Right lobe of liver (tissue), 6 donors: Measurements from ENCODE around the gene NFKBIZ. TPM values are rescaled to one million over a fixed set of nuclear protein-coding genes. Genes with fewer than 3 reads are reported as not detected.
"Not testable (repeated sequence)": the region's sequence is repeated elsewhere in the genome, so short reads cannot be mapped to it uniquely, and the experiment has no call there.

Experiments used
- ATAC-seq, 4 donors: fragments of 200-7000 bp; cut with Tn5 transposase; one replicate each; pipeline ENCODE4 v1.9.1; 2020; ENCODE audit warnings: mild to moderate bottlenecking in 4 of 4, moderate library complexity in 4 of 4
- DNase-seq, 3 donors: peaks; one replicate each; pipeline ENCODE4 v3.0.0-alpha.2; 2020
- H3K27ac ChIP-seq, 3 donors: fragments of 200-600 bp; one replicate each; pipeline ENCODE4 v1.8.0; 2022
- H3K27me3 ChIP-seq, 2 donors: fragments of 200-600 bp; one replicate each; pipeline ENCODE4 v1.8.0; 2022
- H3K36me3 ChIP-seq, 4 donors: fragments of 200-600 bp; sonication (generic) in 1 of 4; one replicate each; pipeline versions ENCODE4 v1.5.1 to v1.8.0; 2017 to 2022; ENCODE audit warnings: control low read depth in 1 of 4
- H3K4me1 ChIP-seq, 4 donors: fragments of 200-600 bp; sonication (generic) in 1 of 4; one replicate each; pipeline versions ENCODE4 v1.5.1 to v1.8.0; 2017 to 2022; ENCODE audit warnings: control low read depth in 1 of 4
- H3K4me3 ChIP-seq, 3 donors: fragments of 200-600 bp; one replicate each; pipeline ENCODE4 v1.8.0; 2022
- H3K9me3 ChIP-seq, 4 donors: fragments of 200-600 bp; sonication (generic) in 1 of 4; one replicate each; pipeline versions ENCODE4 v1.5.1 to v1.8.0; 2017 to 2022; ENCODE audit warnings: control low read depth in 1 of 4
- CTCF ChIP-seq, 4 donors: fragments of 200-600 bp in 3 of 4; fragments of 450-650 bp in 1 of 4; IDR thresholded peaks; one replicate each; pipeline versions ENCODE4 v1.5.1 to v1.8.0; 2016 to 2022; ENCODE audit warnings: antibody characterized with exemption in 4 of 4, mild to moderate bottlenecking in 2 of 4
- POLR2A ChIP-seq: fragments of 450-650 bp; IDR thresholded peaks from one replicate; pipeline ENCODE4 v1.6.1; 2017; ENCODE audit warnings: antibody characterized with exemption, mild to moderate bottlenecking
- WGBS: methylation state at CpG from one replicate; pipeline ENCODE4 v1.1.6; 2018; ENCODE audit warnings: low coverage, low lambda C conversion rate; ENCODE audit not compliant: insufficient coverage; ENCODE audit errors: missing lambda C conversion rate; 5-methylcytosine and 5-hydroxymethylcytosine counted together
- intact Hi-C, 2 donors: fragments of 100-400 bp; cut with DNase I; formaldehyde crosslinking; loops; one replicate each; pipeline versions ENCODE4 v1.11.2 to v1.14.1; 2022
- total RNA-seq, 6 experiments: library from RNA; depleted of rRNA in 2 of 6; stranded (reverse); fragments of >200 nt in 2 of 6; fragmentation: NEBNext Ultra II Directional in 3 of 6; extraction: Animal tissue kit (Norgen Biotek cat#: 25700) in 3 of 6; gene quantifications; one replicate each; pipeline versions ENCODE4 v1.1.0 to v1.2.4, GENCODE V29; 2016 to 2023
- donor health status: DM: no; HTN: yes; CAD: no.
- donor health status: DM: no; HTN: no; CAD: no.
- donor health status: DM: no; HTN: no; CAD: no.
- donor health status: DM: no; HTN: yes; CAD: no.
- donor health status: DM: no; HTN: yes; CAD: no.

NFKBIZ gene
- total RNA-seq, 6 experiments from 2014 or later, result 23.4 to 83.1 (median 44.4) TPM

GRCh38 chr3:101879623-101880284 lies 30.4 kb downstream of the NFKBIZ start:
- Histone ChIP-seq H3K36me3 (no peaks in the 10 kb centered on the region), H3K27ac (peak overlapping the region; percentile 30 to 72 (median 33)), H3K4me3 (no peak overlapping the region), H3K9me3 (no peaks in the 10 kb centered on the region), H3K27me3 (no peaks in the 10 kb centered on the region), H3K4me1 (peaks cover 0 to 18% (median 2%) of the 10 kb centered on the region in 4 donors)
- peak; percentile 15 to 51 (median 31) for ATAC-seq
- TF ChIP-seq POLR2A, result no peak
- no peak for TF ChIP-seq CTCF (IDR thresholded peaks at IDR 0.05)
- WGBS, result 37% methylated on average over 5 of the region's 5 CpGs
- no peak for DNase-seq
- intact Hi-C loops, result no loop called here

- ATAC-seq (no peak), DNase-seq (no peak)
- Histone ChIP-seq H3K4me1 (peaks cover 0 to 5% (median 0%) of the 10 kb centered on the region in 4 donors), H3K36me3 (no peaks in the 10 kb centered on the region), H3K27me3 (no peaks in the 10 kb centered on the region), H3K9me3 (no peaks in the 10 kb centered on the region), H3K4me3 (no peak overlapping the region), H3K27ac (no peak overlapping the region)
- intact Hi-C loops, result no loop called here
- WGBS, result 100% methylated on average over 1 of the region's 1 CpG
- TF ChIP-seq POLR2A, result no peak
- TF ChIP-seq CTCF (IDR thresholded peaks at IDR 0.05), result no peak
Observed at GRCh38 chr3:101884776-101885175, 35.5 kb downstream of the NFKBIZ start.

GRCh38 chr3:101885584-101885983 lies 36.3 kb downstream of the NFKBIZ start:
- WGBS, result 83% methylated on average over 3 of the region's 3 CpGs
- H3K27me3 ChIP-seq, H3K27ac ChIP-seq, H3K4me3 ChIP-seq, DNase-seq, H3K36me3 ChIP-seq, intact Hi-C loops, H3K9me3 ChIP-seq, ATAC-seq, H3K4me1 ChIP-seq: not testable (repeated sequence)

- Histone ChIP-seq H3K4me1 (peaks cover 0 to 8% (median 0%) of the 10 kb centered on the region in 4 donors), H3K9me3 (no peaks in the 10 kb centered on the region), H3K4me3 (no peak overlapping the region), H3K27me3 (no peaks in the 10 kb centered on the region), H3K36me3 (no peaks in the 10 kb centered on the region), H3K27ac (no peak overlapping the region)
- intact Hi-C loops, result no loop called here
- WGBS, result 83% methylated on average over 3 of the region's 3 CpGs
- DNase-seq (no peak), ATAC-seq (no peak)
- no peak for TF ChIP-seq CTCF (IDR thresholded peaks at IDR 0.05)
- no peak for TF ChIP-seq POLR2A
Observed at GRCh38 chr3:101886626-101887025, 37.3 kb downstream of the NFKBIZ start.

- intact Hi-C loops, result no loop called here
Observed at GRCh38 chr3:101888653-101889052, 39.3 kb downstream of the NFKBIZ start.

More at GRCh38 chr3:101888653-101889052, 39.3 kb downstream of the NFKBIZ start:
- H3K36me3 ChIP-seq, result no peaks in the 10 kb centered on the region
- DNase-seq (no peak), ATAC-seq (no peak)
- no peaks in the 10 kb centered on the region for H3K27me3 ChIP-seq
- no peaks in the 10 kb centered on the region for H3K9me3 ChIP-seq
- H3K4me3 ChIP-seq, result no peak overlapping the region
- peaks cover 0 to 8% (median 0%) of the 10 kb centered on the region in 4 donors for H3K4me1 ChIP-seq
- H3K27ac ChIP-seq, result no peak overlapping the region
- TF ChIP-seq CTCF (IDR thresholded peaks at IDR 0.05), result no peak
- no peak for TF ChIP-seq POLR2A
- WGBS, result 73% methylated on average over 2 of the region's 3 CpGs
